HFF-Myc (cell line): ENCODE measurements around the gene CHST12.
"Not testable (repeated sequence)": the region's sequence is repeated elsewhere in the genome, so short reads cannot be mapped to it uniquely, and the experiment has no call there.

Source experiments
- DNase-seq: peaks from one replicate; pipeline ENCODE4 v3.0.0-alpha.2; 2011; ENCODE audit warnings: low read depth; ENCODE audit errors: extremely low read depth
- H3K4me3 ChIP-seq: replicated peaks from 2 replicates; pipeline ENCODE4 v1.5.1; 2011; ENCODE audit warnings: low read depth, mild to moderate bottlenecking, control low read depth, low read length
- CTCF ChIP-seq: IDR thresholded peaks from 2 replicates; pipeline ENCODE4 v1.5.1; 2012; ENCODE audit warnings: mild to moderate bottlenecking, low read depth, low read length, control low read depth; ENCODE audit errors: missing control alignments

Gene CHST12

GRCh38 chr7:2381881-2382509, 21.4 kb upstream of the CHST12 start:
- no peak for DNase-seq
- no peak overlapping the region for H3K4me3 ChIP-seq
- no peak for TF ChIP-seq CTCF

- no peak overlapping the region for H3K4me3 ChIP-seq
- TF ChIP-seq CTCF = no peak
- no peak for DNase-seq
Measured at GRCh38 chr7:2383543-2384274, 19.7 kb upstream of the CHST12 start.

- no peak for TF ChIP-seq CTCF
- H3K4me3 ChIP-seq = no peak overlapping the region
- DNase-seq = no peak
Measured at GRCh38 chr7:2384354-2385243, 18.8 kb upstream of the CHST12 start.

- DNase-seq = peak; percentile 12
Measured at GRCh38 chr7:2386122-2386521, 17.3 kb upstream of the CHST12 start.

GRCh38 chr7:2386964-2387669, 16.3 kb upstream of the CHST12 start:
- H3K4me3 ChIP-seq = no peak overlapping the region
- DNase-seq = no peak
- TF ChIP-seq CTCF = no peak

More at GRCh38 chr7:2386122-2386521, 17.3 kb upstream of the CHST12 start:
- H3K4me3 ChIP-seq = not testable (repeated sequence)

GRCh38 chr7:2387897-2388636, 15.3 kb upstream of the CHST12 start:
- DNase-seq = no peak
- no peak for TF ChIP-seq CTCF

More at GRCh38 chr7:2387897-2388636, 15.3 kb upstream of the CHST12 start:
- no peak overlapping the region for H3K4me3 ChIP-seq
